Endodermal cell (in vitro differentiated cells): ENCODE measurements around the gene RND3. TPM values are rescaled to one million over a fixed set of nuclear protein-coding genes. Genes with fewer than 3 reads are reported as not detected.

ENCODE experiments used
- DNase-seq: peaks from one replicate; pipeline ENCODE4 v3.0.0-alpha.2; 2017
- H3K27ac ChIP-seq: 2 replicates; pipeline ENCODE4 v1.5.1; 2013; ENCODE audit warnings: mild to moderate bottlenecking, low read depth, low read length, moderate library complexity
- H3K27me3 ChIP-seq: 2 replicates; pipeline ENCODE4 v1.6.1; 2013; ENCODE audit warnings: mild to moderate bottlenecking, low read length, moderate library complexity; ENCODE audit not compliant: insufficient read depth, control insufficient read depth, poor library complexity, severe bottlenecking
- H3K36me3 ChIP-seq: 2 replicates; pipeline ENCODE4 v1.7.0; 2013; ENCODE audit warnings: mild to moderate bottlenecking, low read length, moderate library complexity; ENCODE audit not compliant: control insufficient read depth, insufficient read depth
- H3K4me1 ChIP-seq: one replicate; pipeline ENCODE4 v1.7.0; 2013; ENCODE audit warnings: low read length; ENCODE audit not compliant: control insufficient read depth, insufficient read depth
- H3K4me3 ChIP-seq: 2 replicates; pipeline ENCODE4 v1.5.1; 2013; ENCODE audit warnings: mild to moderate bottlenecking, low read length, moderate library complexity
- H3K9ac ChIP-seq: 2 replicates; pipeline ENCODE4 v1.6.1; 2013; ENCODE audit warnings: mild to moderate bottlenecking, low read length, moderate library complexity; ENCODE audit not compliant: poor library complexity, severe bottlenecking; ENCODE audit errors: extremely low read depth
- H3K9me3 ChIP-seq: 2 replicates; pipeline ENCODE4 v1.6.1; 2013; ENCODE audit warnings: mild to moderate bottlenecking, low read length, moderate library complexity; ENCODE audit not compliant: control insufficient read depth
- H3K27ac Mint-ChIP-seq: 2 replicates; pipeline ENCODE4 v1.8.0; 2020; ENCODE audit warnings: mixed read lengths
- H3K27me3 Mint-ChIP-seq: 2 replicates; pipeline ENCODE4 v1.8.0; 2021; ENCODE audit warnings: mild to moderate bottlenecking, mixed read lengths; ENCODE audit not compliant: insufficient read depth
- H3K36me3 Mint-ChIP-seq: 2 replicates; pipeline ENCODE4 v1.8.0; 2020; ENCODE audit warnings: low read depth, mixed read lengths
- H3K4me1 Mint-ChIP-seq: 2 replicates; pipeline ENCODE4 v1.8.0; 2020; ENCODE audit warnings: mixed read lengths
- H3K4me3 Mint-ChIP-seq: 2 replicates; pipeline ENCODE4 v1.8.0; 2020; ENCODE audit warnings: mild to moderate bottlenecking, moderate library complexity, mixed read lengths
- H3K9me3 Mint-ChIP-seq: 2 replicates; pipeline ENCODE4 v1.8.0; 2020; ENCODE audit warnings: mild to moderate bottlenecking, mixed read lengths
- CTCF ChIP-seq: fragments of 200-600 bp; sonication (generic); conservative IDR thresholded peaks from 2 replicates; pipeline ENCODE4 v1.5.0; 2021; ENCODE audit warnings: antibody characterized with exemption, mild to moderate bottlenecking
- WGBS, 2 experiments: methylation state at CpG; one replicate each; pipeline versions ENCODE4 v1.1.5 to v1.1.7; 2013; ENCODE audit warnings: missing lambda C conversion rate in 2 of 2, mixed read lengths in 1 of 2; ENCODE audit not compliant: insufficient coverage in 1 of 2, insufficient read length in 1 of 2; 5-methylcytosine and 5-hydroxymethylcytosine counted together
- total RNA-seq, 2 donors: library from RNA; stranded (reverse); fragmentation: NEBNext Ultra II Directional in 1 of 2; extraction: Animal tissue kit (Norgen Biotek cat#: 25700) in 1 of 2; gene quantifications; 2 replicates in 1 of 2; 3 replicates in 1 of 2; pipeline ENCODE4 v1.2.1, GENCODE V29; 2021

Gene RND3
- total RNA-seq, 2 donors from 2014 or later, result 1.3 to 7.8 TPM

GRCh38 chr2:150474326-150475074, 13.0 kb downstream of the RND3 start:
- TF ChIP-seq CTCF, result no peak
- Mint-ChIP-seq H3K36me3 (peaks cover 7% of the 10 kb centered on the region), H3K27me3 (no peaks in the 10 kb centered on the region), H3K4me1 (peaks cover 29% of the 10 kb centered on the region), H3K27ac (no peak overlapping the region), H3K4me3 (no peak overlapping the region), H3K9me3 (no peaks in the 10 kb centered on the region)
- no peaks in the 10 kb centered on the region for H3K4me1 ChIP-seq
- H3K36me3 ChIP-seq, result no peaks in the 10 kb centered on the region
- no peak overlapping the region for H3K27ac ChIP-seq
- H3K9me3 ChIP-seq, result no peaks in the 10 kb centered on the region
- DNase-seq, result no peak
- no peak overlapping the region for H3K9ac ChIP-seq
- H3K4me3 ChIP-seq, result no peak overlapping the region
- no peaks in the 10 kb centered on the region for H3K27me3 ChIP-seq
- WGBS, 2 experiments, result 90 to 100% methylated on average over 1 to 4 of the region's 4 CpGs

GRCh38 chr2:150473767-150474166, 13.7 kb downstream of the RND3 start:
- Histone ChIP-seq H3K9me3 (no peaks in the 10 kb centered on the region), H3K4me3 (no peak overlapping the region), H3K4me1 (no peaks in the 10 kb centered on the region), H3K36me3 (no peaks in the 10 kb centered on the region), H3K27me3 (no peaks in the 10 kb centered on the region), H3K9ac (no peak overlapping the region), H3K27ac (no peak overlapping the region)
- no peaks in the 10 kb centered on the region for H3K9me3 Mint-ChIP-seq
- no peak overlapping the region for H3K27ac Mint-ChIP-seq
- no peak overlapping the region for H3K4me3 Mint-ChIP-seq
- WGBS, 2 experiments, result 96 to 100% methylated on average over 2 to 3 of the region's 3 CpGs
- peaks cover 32% of the 10 kb centered on the region for H3K4me1 Mint-ChIP-seq
- no peak for TF ChIP-seq CTCF
- no peak for DNase-seq
- peaks cover 7% of the 10 kb centered on the region for H3K36me3 Mint-ChIP-seq
- H3K27me3 Mint-ChIP-seq, result no peaks in the 10 kb centered on the region

GRCh38 chr2:150472511-150472899, 15.0 kb downstream of the RND3 start:
- H3K4me3 ChIP-seq, result no peak overlapping the region

More at GRCh38 chr2:150472511-150472899, 15.0 kb downstream of the RND3 start:
- Mint-ChIP-seq H3K27ac (no peak overlapping the region), H3K9me3 (no peaks in the 10 kb centered on the region), H3K4me1 (peaks cover 23% of the 10 kb centered on the region), H3K4me3 (no peak overlapping the region), H3K27me3 (no peaks in the 10 kb centered on the region), H3K36me3 (peaks cover 7% of the 10 kb centered on the region)
- no peaks in the 10 kb centered on the region for H3K9me3 ChIP-seq
- DNase-seq, result no peak
- no peaks in the 10 kb centered on the region for H3K27me3 ChIP-seq
- TF ChIP-seq CTCF, result no peak
- no peak overlapping the region for H3K27ac ChIP-seq
- WGBS, 2 experiments, result 92% methylated on average over 1 of the region's 2 CpGs; no CpG with 5 or more reads in 1 of the 2 experiments
- H3K9ac ChIP-seq, result no peak overlapping the region
- no peaks in the 10 kb centered on the region for H3K4me1 ChIP-seq
- H3K36me3 ChIP-seq, result no peaks in the 10 kb centered on the region
